Peyer's patch (tissue), 4 donors: ENCODE data around the gene COX14. TPM values are rescaled to one million over a fixed set of nuclear protein-coding genes. Genes with fewer than 3 reads are reported as not detected.
"Not testable (repeated sequence)": the region's sequence is repeated elsewhere in the genome, so short reads cannot be mapped to it uniquely, and the experiment has no call there.

Experiments
- DNase-seq, 3 donors: peaks; one replicate each; pipeline ENCODE4 v3.0.0-alpha.2; 2017 to 2019
- H3K27ac ChIP-seq, 4 donors: fragments of 200-600 bp; sonication (generic); one replicate each; pipeline ENCODE4 v1.5.1; 2016 to 2019
- H3K27me3 ChIP-seq, 2 donors: fragments of 200-600 bp; sonication (generic); one replicate each; pipeline ENCODE4 v1.5.1; 2019
- H3K36me3 ChIP-seq, 3 donors: fragments of 200-600 bp; sonication (generic); one replicate each; pipeline ENCODE4 v1.5.1; 2016 to 2019
- H3K4me1 ChIP-seq, 4 donors: fragments of 200-600 bp; sonication (generic); one replicate each; pipeline ENCODE4 v1.5.1; 2016 to 2019
- H3K4me3 ChIP-seq, 4 donors: fragments of 200-600 bp; sonication (generic); 1 replicate in 3 of 4; 2 replicates in 1 of 4; pipeline ENCODE4 v1.5.1; 2016 to 2019; ENCODE audit warnings: mild to moderate bottlenecking in 1 of 4
- H3K9me3 ChIP-seq, 4 donors: fragments of 200-600 bp; sonication (generic); one replicate each; pipeline ENCODE4 v1.5.1; 2016 to 2019; ENCODE audit warnings: mild to moderate bottlenecking in 1 of 4
- CTCF ChIP-seq, 6 experiments: fragments of 450-650 bp in 4 of 6; fragments of 200-600 bp in 2 of 6; sonication (generic) in 1 of 6; IDR thresholded peaks; one replicate each; pipeline ENCODE4 v1.5.1; 2017 to 2019; ENCODE audit warnings: antibody characterized with exemption in 6 of 6, mild to moderate bottlenecking in 3 of 6, moderate library complexity in 1 of 6
- POLR2A ChIP-seq, 2 donors: fragments of 450-650 bp; IDR thresholded peaks; one replicate each; pipeline ENCODE4 v1.5.1; 2017; ENCODE audit warnings: antibody characterized with exemption in 2 of 2, mild to moderate bottlenecking in 2 of 2, moderate library complexity in 2 of 2
- total RNA-seq, 4 donors: library from RNA; depleted of rRNA; stranded (reverse); fragments of >200 nt; gene quantifications; one replicate each; pipeline ENCODE4 v1.1.0, GENCODE V29; 2016

The COX14 gene
- total RNA-seq, 4 donors from 2014 or later, result 75.3 to 115 (median 86.4) TPM

- TF ChIP-seq POLR2A (IDR thresholded peaks at IDR 0.05) (no peak), CTCF (IDR thresholded peaks at IDR 0.05) (no peak)
- no peak for DNase-seq
- H3K4me3 ChIP-seq, result no peak overlapping the region
- H3K27me3 ChIP-seq, result no peaks in the 10 kb centered on the region
- H3K9me3 ChIP-seq, result no peaks in the 10 kb centered on the region
- no peaks in the 10 kb centered on the region for H3K4me1 ChIP-seq
- H3K36me3 ChIP-seq, result no peaks in the 10 kb centered on the region
- H3K27ac ChIP-seq, result no peak overlapping the region
Measured at GRCh38 chr12:50147281-50147680, 35.2 kb downstream of the COX14 start.

DNA sequence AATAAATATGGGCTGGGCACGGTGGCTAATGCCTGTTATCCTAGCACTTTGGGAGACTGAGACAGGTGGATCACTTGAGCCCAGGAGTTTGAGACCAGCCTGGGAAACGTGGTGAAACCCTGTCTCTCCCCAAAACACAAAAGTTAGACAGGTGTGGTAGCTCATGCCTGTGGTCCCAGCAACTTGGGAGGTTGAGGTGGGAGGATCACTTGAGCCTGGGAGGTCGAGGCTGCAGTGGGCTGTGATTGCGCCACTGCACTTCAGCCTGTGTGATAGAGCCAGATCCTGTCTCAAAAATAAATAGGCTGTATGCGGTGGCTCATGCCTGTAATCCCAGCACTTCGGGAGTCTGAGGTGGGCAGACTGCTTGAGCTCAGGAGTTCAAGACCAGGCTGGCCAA lies 36.0 kb downstream of the COX14 start:
- H3K4me1 ChIP-seq, H3K27me3 ChIP-seq, DNase-seq, H3K9me3 ChIP-seq, H3K4me3 ChIP-seq, H3K27ac ChIP-seq, H3K36me3 ChIP-seq: not testable (repeated sequence)

DNA sequence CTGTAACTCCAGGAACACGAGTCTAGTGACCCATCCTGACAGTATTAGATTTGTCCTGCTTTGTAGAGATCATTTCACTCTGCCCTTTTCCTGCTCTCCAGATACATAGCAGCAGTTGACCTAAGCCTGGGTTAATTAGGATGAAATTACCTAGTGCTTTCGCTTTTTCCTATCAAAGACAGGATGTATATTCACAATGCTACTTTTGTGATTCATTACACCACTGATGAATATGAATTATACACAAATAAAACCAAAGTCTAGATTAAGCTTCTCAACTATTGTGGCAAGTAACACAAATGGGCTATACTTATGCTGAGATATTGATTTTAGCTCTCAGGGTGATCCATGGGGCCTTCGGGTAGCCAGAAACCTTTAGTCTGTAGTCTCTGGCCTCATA lies 37.3 kb downstream of the COX14 start:
- H3K9me3 ChIP-seq, result no peaks in the 10 kb centered on the region
- no peaks in the 10 kb centered on the region for H3K4me1 ChIP-seq
- no peak for DNase-seq
- no peaks in the 10 kb centered on the region for H3K36me3 ChIP-seq
- TF ChIP-seq POLR2A (IDR thresholded peaks at IDR 0.05) (no peak), CTCF (IDR thresholded peaks at IDR 0.05) (no peak)
- H3K27me3 ChIP-seq, result no peaks in the 10 kb centered on the region
- no peak overlapping the region for H3K4me3 ChIP-seq
- no peak overlapping the region for H3K27ac ChIP-seq

DNA sequence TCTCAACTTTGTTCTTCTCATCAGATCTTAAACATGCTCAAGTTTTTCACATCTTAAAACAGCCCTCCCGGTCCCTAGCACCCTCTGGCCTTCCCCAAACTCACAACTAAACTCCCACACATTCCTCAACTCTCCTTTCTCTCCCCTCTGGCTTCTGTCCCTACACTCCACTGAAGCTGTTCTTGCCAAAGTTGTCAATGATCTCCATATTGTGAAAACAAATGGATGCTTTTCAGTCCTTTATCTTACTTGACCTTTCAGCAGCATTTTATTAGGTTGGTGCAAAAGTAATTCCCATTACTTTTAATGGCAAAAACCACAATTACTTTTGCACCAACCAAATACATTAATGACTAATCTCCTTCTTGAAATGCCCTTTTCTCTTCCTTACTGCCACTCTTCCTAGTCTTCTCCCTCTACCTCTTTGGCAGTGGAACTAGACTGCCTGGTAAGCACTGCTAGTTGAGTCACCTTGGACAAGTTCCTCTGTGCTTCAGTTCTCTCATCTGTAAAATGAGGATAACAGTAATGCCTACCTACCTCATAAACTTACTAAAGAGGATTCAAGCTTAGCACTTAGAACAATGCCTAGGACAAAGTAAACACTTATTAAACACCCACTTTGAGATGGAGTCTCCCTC lies 39.1 kb downstream of the COX14 start:
- DNase-seq, result no peak
- H3K36me3 ChIP-seq, result no peaks in the 10 kb centered on the region
- H3K9me3 ChIP-seq, result no peaks in the 10 kb centered on the region
- H3K27ac ChIP-seq, result no peak overlapping the region
- no peaks in the 10 kb centered on the region for H3K4me1 ChIP-seq
- no peak for TF ChIP-seq POLR2A (IDR thresholded peaks at IDR 0.05)
- no peak for TF ChIP-seq CTCF (IDR thresholded peaks at IDR 0.05)
- H3K4me3 ChIP-seq, result no peak overlapping the region
- H3K27me3 ChIP-seq, result no peaks in the 10 kb centered on the region

DNA sequence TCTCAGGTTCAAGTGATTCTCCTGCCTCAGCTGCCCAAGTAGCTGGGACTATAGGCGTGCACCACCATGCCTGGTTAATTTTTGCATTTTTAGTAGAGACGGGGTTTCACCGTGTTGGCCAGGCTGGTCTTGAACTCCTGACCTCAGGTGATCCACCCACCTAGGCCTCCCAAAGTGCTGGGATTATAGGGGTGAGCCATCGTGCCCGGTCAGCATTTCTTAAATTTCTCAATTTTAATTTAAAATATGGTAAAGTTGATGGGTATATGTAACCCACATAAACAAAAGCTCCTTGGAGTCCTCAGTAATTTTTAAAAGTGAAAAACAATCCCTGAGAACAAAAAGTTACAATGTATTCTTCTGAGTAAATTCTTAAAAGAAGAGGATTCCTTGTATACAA lies 42.9 kb downstream of the COX14 start:
- not testable (repeated sequence) for DNase-seq, H3K9me3 ChIP-seq, H3K4me1 ChIP-seq, H3K27me3 ChIP-seq, H3K4me3 ChIP-seq, H3K27ac ChIP-seq, H3K36me3 ChIP-seq

DNA sequence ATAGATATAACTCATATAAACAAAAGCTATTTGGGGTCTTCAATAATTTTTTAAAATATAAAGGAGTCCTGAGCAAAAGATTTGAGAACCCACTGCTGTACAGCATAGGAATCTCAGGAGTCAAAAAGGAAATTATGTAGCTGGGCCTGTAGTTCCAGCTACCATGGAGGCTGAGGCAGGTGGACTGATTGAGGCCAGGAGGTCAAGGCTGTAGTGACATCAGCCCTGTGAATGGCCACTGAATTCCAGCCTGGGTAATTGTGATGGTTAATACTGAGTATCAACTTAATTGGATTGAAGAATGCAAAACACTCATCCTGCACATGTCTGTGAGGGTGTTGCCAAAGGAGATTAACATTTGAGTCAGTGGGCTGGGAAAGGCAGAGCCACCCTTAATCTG lies 44.6 kb downstream of the COX14 start:
- Histone ChIP-seq H3K4me3 (no peak overlapping the region), H3K9me3 (no peaks in the 10 kb centered on the region), H3K27ac (no peak overlapping the region), H3K27me3 (no peaks in the 10 kb centered on the region), H3K4me1 (no peaks in the 10 kb centered on the region), H3K36me3 (no peaks in the 10 kb centered on the region)
- DNase-seq, result no peak
- TF ChIP-seq CTCF (IDR thresholded peaks at IDR 0.05) (no peak), POLR2A (IDR thresholded peaks at IDR 0.05) (no peak)

DNA sequence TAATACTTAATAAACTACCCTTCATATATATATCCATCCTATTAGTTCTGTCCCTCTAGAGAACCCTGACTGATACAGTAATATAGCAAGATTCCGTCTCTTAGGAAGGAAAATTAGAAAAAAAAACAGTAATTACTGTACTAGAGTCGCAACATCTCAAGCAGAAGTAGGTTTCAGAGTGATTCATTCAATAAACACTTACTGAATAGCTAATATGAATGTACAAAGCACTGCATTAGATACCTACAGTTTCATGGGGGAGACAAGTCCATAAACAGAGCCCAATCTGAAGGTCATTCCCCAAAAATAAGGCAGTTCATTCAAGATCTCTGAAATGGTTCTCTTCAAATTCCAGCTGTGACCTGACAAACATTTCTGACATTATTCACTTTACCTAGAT lies 45.2 kb downstream of the COX14 start:
- no peaks in the 10 kb centered on the region for H3K27me3 ChIP-seq
- H3K4me3 ChIP-seq, result no peak overlapping the region
- no peaks in the 10 kb centered on the region for H3K4me1 ChIP-seq
- H3K36me3 ChIP-seq, result no peaks in the 10 kb centered on the region
- no peak for DNase-seq
- H3K27ac ChIP-seq, result no peak overlapping the region
- no peak for TF ChIP-seq POLR2A (IDR thresholded peaks at IDR 0.05)
- no peak for TF ChIP-seq CTCF (IDR thresholded peaks at IDR 0.05)
- H3K9me3 ChIP-seq, result no peaks in the 10 kb centered on the region
